NCI-H2029 treated with DMSO at 0.1 percent for 48 hours (cell line): ENCODE results near the gene TTC27.

Experiments
- DNase-seq: peaks from one replicate; lab custom pipeline; 2025; lab: John Stamatoyannopoulos, UW

The TTC27 gene

DNA sequence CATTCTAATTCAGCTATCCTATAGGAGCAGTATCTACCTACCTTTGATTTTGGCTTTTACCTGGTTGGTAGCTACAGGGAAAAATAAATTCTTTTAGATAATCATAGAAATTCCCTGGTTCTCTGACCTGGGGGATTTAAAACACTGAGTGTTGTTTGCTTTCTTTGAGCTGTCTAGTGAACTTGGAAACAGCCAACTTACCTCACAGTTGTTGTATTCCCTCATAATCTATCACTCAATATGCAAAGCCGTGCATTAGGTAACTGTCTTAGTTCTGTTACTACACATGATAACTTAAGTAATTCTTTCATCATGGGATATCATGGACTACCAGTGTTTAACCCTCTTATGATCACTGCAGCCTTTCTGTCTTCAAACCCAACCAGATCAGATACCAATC lies 127.8 kb downstream of the TTC27 start:
- no peak for DNase-seq

DNA sequence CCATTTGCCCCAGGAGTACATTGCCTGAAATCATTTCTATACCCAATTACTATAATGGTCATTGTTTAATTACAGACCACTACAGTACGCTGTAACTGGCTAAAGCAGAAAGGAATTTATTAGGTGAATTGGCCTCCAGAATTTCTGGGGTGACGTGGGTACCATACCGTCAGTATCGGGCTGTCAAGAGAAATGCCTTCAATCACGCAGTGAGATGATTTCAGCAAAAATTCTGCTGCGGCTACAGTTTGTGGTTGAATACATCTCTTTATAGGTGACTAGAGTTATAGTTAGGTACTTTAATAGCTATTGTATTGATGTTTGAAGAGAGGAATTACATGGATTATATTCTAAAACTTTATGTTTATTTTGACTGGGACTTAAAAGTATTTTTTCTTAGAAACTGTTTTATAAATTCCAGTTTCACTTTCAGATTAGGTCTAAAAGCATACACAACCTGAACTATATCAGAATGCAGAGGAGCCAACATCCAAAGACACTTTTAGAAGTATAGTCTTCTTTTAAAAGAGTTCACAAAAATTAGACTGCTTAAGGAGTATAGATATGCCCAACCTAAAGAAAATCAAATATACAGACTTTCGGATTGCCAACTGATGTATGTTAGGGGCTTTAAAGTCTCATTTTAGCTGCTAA lies 128.4 kb downstream of the TTC27 start:
- no peak for DNase-seq

- DNase-seq, result no peak
Observed at GRCh38 chr2:32758232-32758631, 130.4 kb downstream of the TTC27 start.

DNA sequence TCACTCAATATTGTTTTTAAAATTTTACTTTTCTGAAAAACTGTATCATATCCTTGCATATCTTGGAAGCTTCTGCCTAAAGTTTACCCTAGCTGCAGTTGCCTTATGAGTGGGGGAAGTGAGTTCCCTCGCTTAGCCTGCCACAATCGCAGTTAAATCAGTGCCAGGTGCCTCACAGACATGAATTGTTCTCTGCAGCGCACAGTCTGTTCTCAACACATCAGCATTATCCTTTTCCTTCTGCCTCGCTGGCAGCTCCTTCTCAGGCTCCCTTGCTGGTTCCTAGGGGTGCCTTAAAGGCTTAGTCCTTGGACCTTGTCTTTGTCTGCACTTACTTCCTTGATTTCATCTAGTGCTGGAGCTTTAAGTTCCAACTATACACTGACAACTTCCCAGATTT lies 132.8 kb downstream of the TTC27 start:
- no peak for DNase-seq

DNA sequence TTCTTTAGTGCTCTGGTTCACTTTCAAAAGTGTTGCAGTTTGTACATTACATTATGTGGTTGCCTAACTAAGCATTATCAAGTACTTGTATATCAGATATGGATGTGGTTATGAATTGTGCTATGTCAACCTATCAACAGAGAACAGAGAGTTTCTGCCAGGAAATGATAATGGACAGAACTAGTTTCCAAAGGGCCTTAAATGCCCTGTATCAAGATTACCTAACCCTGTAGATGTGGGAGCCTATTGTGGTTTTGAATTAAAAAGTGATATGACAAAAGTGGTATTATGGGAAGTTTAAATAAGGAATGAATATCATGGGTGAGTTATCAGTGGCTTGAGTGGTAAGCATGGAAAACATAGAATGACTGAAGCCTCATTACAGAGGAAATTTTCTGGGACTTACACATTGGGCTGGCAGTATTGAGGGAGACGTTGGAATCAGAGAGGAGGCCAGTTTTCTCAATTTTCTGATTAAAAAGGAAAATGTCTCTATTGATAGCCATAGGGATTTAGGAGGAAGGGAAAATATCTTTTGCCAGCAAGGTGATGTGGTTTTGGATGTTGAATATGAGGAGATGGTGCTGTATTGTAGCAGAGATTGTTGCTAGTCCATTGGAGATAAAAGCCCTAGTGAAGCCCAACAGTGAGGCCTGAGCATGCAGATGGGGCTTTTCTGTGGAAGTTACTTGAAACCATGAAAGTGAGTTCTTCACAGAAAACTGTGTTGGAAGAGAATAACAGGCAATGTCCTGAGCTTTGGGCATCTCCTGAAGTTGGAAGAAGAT lies 140.7 kb downstream of the TTC27 start:
- DNase-seq, result no peak

- no peak for DNase-seq
Observed at GRCh38 chr2:32770360-32770759, 142.5 kb downstream of the TTC27 start.

GRCh38 chr2:32772638-32773447 lies 145.0 kb downstream of the TTC27 start:
- peak; percentile 13 for DNase-seq

GRCh38 chr2:32773448-32773808 lies 145.6 kb downstream of the TTC27 start:
- no peak for DNase-seq

- no peak for DNase-seq
Observed at GRCh38 chr2:32775954-32776353, 148.1 kb downstream of the TTC27 start.

DNA sequence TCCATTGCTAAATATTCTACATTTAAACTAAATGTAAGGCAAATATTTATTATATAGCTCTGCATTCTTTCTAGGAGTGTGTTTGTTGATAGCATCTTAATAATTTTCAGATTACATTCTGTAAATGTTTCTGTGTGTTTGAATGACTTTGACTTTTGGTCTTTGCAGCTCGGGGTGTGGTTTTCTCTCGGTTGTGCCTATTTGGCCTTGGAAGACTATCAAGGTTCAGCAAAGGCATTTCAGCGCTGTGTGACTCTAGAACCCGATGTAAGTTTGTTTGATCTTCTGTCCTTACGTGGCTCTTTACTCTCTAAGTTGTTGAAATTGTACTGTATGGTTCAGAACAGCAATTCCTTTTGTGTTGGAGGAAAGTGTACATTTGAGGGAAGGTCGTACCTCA lies 149.9 kb downstream of the TTC27 start:
- DNase-seq, result no peak

DNA sequence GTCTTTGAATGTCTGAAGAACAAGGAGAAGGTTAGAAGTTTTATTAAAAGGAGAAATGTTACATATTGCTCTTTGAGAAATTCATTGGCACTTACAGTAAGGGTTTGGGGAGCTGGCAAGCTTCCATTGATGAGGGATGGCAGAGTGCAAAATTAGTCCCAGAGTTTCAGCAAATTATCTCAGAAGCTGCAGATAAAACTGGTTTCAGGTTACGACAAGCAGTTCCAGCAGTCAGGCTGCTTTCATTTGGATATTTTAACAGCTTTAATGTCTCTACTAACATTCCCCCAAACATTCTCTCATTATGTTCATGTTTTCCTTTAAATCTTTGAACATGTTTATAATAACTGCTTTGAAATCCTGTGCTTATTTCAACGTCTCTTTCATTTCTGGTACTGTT lies 153.1 kb downstream of the TTC27 start:
- DNase-seq, result no peak

GRCh38 chr2:32783469-32783868 lies 155.6 kb downstream of the TTC27 start:
- DNase-seq, result no peak

DNA sequence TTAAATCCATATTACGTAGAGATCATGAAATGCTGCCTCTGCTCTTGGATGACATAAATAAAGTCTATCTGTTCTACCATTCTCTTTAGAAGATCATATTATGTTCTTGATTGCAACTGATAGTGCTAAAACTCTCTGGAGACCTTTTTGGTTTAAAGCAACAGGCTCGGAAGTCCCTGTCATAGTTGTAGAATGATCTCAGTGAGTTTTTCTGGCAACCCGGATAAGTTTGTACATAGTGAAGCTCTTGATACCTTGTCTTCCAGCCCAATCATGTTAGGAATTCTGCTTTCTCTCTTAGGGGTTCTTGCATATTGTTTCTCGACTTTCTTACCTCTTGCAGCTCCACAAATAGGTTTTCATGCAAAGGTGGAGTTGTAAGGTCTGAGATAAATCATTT lies 156.1 kb downstream of the TTC27 start:
- no peak for DNase-seq

- DNase-seq, result no peak
Observed at GRCh38 chr2:32787207-32787606, 159.4 kb downstream of the TTC27 start.

GRCh38 chr2:32788114-32788513 lies 160.3 kb downstream of the TTC27 start:
- DNase-seq, result no peak

- no peak for DNase-seq
Observed at GRCh38 chr2:32792416-32792815, 164.6 kb downstream of the TTC27 start.

DNA sequence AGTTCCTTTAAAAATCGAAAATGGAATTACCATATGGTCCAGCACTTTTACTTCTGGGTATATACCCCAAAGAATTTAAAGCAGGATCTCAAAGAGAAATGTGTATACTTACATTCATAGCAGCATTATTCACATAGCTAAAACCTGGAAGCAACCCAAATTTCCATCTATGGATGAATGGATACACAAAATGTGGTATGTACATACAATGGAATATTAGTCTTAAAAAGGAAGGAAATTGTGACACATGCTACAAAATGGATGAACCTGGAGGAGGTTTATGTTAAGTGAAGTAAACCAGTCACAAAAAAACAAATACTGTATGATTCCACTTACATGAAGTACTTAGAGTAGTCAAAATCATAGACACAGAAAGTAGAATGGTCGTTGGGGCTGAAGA lies 171.0 kb downstream of the TTC27 start:
- no peak for DNase-seq

DNA sequence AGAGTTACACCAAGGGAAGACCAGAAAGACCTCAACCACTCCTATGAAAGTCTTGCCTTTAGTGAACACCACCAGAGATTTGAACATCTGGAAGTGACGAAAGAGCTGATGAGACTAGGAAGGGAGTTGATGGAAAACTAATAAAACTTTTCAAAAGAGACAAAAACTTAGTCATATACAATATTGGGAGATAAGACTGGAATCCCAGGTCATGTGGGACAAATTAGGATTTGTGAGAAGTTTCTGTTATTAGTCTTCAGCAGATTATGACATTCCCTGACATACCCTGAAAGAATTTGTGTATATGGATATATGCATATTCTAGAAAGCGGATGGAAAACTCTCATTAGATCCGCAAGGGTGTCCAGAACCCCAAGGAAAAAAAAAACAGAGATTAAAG lies 173.9 kb downstream of the TTC27 start:
- DNase-seq, result no peak

GRCh38 chr2:32802877-32803276 lies 175.0 kb downstream of the TTC27 start:
- no peak for DNase-seq

- DNase-seq, result no peak
Observed at GRCh38 chr2:32804205-32804604, 176.4 kb downstream of the TTC27 start.

GRCh38 chr2:32805104-32806095 lies 177.6 kb downstream of the TTC27 start:
- DNase-seq, result no peak

DNA sequence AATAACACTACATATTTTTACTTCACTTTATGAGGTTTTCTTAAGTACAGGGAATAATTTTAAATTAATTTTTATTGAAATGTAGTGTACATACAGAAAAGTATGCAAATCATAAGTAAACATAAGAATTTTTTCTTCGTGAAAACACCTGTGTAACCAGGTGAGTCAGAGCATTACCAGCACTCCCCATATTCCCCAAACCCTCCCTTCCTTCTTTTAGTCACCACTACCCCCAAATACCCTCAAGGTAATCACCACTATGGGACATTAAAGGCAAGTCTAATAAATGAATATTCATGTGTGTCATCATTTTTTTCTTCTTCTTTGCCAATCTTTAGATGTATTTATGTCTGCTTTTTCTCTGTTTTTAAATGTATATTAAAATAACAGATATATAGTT lies 179.0 kb downstream of the TTC27 start:
- DNase-seq, result no peak
